ENCODE results near the gene DAD1. TPM values are rescaled to one million over a fixed set of nuclear protein-coding genes. Genes with fewer than 3 reads are reported as not detected.

The DAD1 gene
- total RNA-seq, 1 donor = 272 TPM

GRCh38 chr14:22606380-22606779 is 17.4 kb upstream of the DAD1 start:
- Histone ChIP-seq H3K27me3 (ENCODE audit: insufficient read depth, low read length) (no peaks in the 10 kb centered on the region), H3K4me1 (ENCODE audit: insufficient read depth, low read length) (peaks cover 32% of the 10 kb centered on the region), H3K79me2 (ENCODE audit: insufficient read depth, low read length) (no peaks in the 10 kb centered on the region), H3K4me3 (ENCODE audit: insufficient read depth, low read length) (no peak overlapping the region), H3K9me3 (ENCODE audit: low read depth, low read length) (no peaks in the 10 kb centered on the region), H3K27ac (ENCODE audit: low read depth, low read length) (peak overlapping the region; percentile 43), H2AFZ (ENCODE audit: low read length) (no peak overlapping the region), H3K4me2 (ENCODE audit: insufficient read depth, low read length) (no peak overlapping the region), H3K36me3 (ENCODE audit: insufficient read depth, low read length) (peaks cover 80% of the 10 kb centered on the region), H4K20me1 (ENCODE audit: insufficient read depth, low read length) (no peaks in the 10 kb centered on the region)
- TF ChIP-seq CTCF (IDR thresholded peaks at IDR 0.05; ENCODE audit: extremely low read depth, low read depth, low read length) = no peak
- DNase-seq (ENCODE audit: insufficient read length, low spot score, missing footprints) = no peak

DNA sequence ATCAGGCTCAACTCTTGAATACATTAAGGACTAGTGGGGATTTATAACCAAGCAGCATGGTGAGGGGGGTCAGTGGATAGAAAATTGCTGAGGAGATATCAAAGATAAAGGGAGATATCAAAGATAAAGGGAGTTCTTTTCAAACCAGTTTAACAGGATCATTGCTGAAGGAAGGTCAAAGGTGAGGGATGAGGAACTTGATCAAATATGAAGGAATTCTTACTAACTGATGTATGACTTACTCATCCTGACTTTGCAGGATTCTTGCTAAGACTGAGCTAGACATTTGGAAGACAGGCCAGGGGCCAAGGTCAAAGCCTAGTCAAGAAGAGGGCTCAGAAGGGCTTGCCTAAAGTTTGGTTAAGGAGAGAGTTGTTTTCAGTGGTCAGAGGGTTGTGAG is 13.8 kb upstream of the DAD1 start:
- Histone ChIP-seq H3K27me3 (ENCODE audit: insufficient read depth, low read length) (no peaks in the 10 kb centered on the region), H3K4me2 (ENCODE audit: insufficient read depth, low read length) (peak overlapping the region; percentile 2), H4K20me1 (ENCODE audit: insufficient read depth, low read length) (no peaks in the 10 kb centered on the region), H3K4me1 (ENCODE audit: insufficient read depth, low read length) (peaks cover 50% of the 10 kb centered on the region), H3K9me3 (ENCODE audit: low read depth, low read length) (no peaks in the 10 kb centered on the region), H2AFZ (ENCODE audit: low read length) (no peak overlapping the region), H3K4me3 (ENCODE audit: insufficient read depth, low read length) (no peak overlapping the region), H3K36me3 (ENCODE audit: insufficient read depth, low read length) (peaks cover 50% of the 10 kb centered on the region), H3K79me2 (ENCODE audit: insufficient read depth, low read length) (peaks cover 26% of the 10 kb centered on the region), H3K27ac (ENCODE audit: low read depth, low read length) (peak overlapping the region; percentile 80)
- peak; percentile 90 for DNase-seq (ENCODE audit: insufficient read length, low spot score, missing footprints)
- no peak for TF ChIP-seq CTCF (IDR thresholded peaks at IDR 0.05; ENCODE audit: extremely low read depth, low read depth, low read length)

GRCh38 chr14:22601996-22602395 is 13.0 kb upstream of the DAD1 start:
- no peak for DNase-seq (ENCODE audit: insufficient read length, low spot score, missing footprints)
- H3K4me1 ChIP-seq (ENCODE audit: insufficient read depth, low read length) = peaks cover 51% of the 10 kb centered on the region
- no peak overlapping the region for H3K4me2 ChIP-seq (ENCODE audit: insufficient read depth, low read length)
- no peak overlapping the region for H3K4me3 ChIP-seq (ENCODE audit: insufficient read depth, low read length)
- H2AFZ ChIP-seq (ENCODE audit: low read length) = no peak overlapping the region
- H4K20me1 ChIP-seq (ENCODE audit: insufficient read depth, low read length) = no peaks in the 10 kb centered on the region
- no peaks in the 10 kb centered on the region for H3K9me3 ChIP-seq (ENCODE audit: low read depth, low read length)
- no peak for TF ChIP-seq CTCF (IDR thresholded peaks at IDR 0.05; ENCODE audit: extremely low read depth, low read depth, low read length)
- no peaks in the 10 kb centered on the region for H3K27me3 ChIP-seq (ENCODE audit: insufficient read depth, low read length)
- peaks cover 42% of the 10 kb centered on the region for H3K36me3 ChIP-seq (ENCODE audit: insufficient read depth, low read length)
- peaks cover 26% of the 10 kb centered on the region for H3K79me2 ChIP-seq (ENCODE audit: insufficient read depth, low read length)
- H3K27ac ChIP-seq (ENCODE audit: low read depth, low read length) = peak overlapping the region; percentile 80

DNA sequence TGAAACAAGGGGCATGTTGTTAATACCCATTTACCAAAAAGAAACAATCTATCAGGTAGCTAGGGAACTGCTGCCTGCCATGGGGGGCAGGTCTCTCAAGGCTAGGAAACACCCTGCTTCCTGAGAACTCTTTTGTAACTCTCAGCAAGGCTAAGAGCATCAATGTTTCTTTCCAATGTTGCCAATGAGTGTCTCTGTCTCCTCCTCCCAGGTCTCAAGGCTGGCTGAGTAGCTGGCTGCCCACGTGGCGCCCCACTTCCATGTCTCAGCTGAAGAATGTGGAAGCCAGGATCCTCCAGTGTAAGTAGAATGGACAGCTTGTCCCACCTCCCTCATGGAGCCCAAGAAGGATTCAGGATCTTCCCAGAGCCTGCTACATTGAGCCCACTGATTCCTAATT is 12.4 kb upstream of the DAD1 start:
- H3K36me3 ChIP-seq (ENCODE audit: insufficient read depth, low read length) = peaks cover 42% of the 10 kb centered on the region
- no peak overlapping the region for H2AFZ ChIP-seq (ENCODE audit: low read length)
- no peaks in the 10 kb centered on the region for H3K9me3 ChIP-seq (ENCODE audit: low read depth, low read length)
- H3K4me1 ChIP-seq (ENCODE audit: insufficient read depth, low read length) = peaks cover 46% of the 10 kb centered on the region
- no peaks in the 10 kb centered on the region for H3K27me3 ChIP-seq (ENCODE audit: insufficient read depth, low read length)
- TF ChIP-seq CTCF (IDR thresholded peaks at IDR 0.05; ENCODE audit: extremely low read depth, low read depth, low read length) = no peak
- H3K4me3 ChIP-seq (ENCODE audit: insufficient read depth, low read length) = no peak overlapping the region
- H3K79me2 ChIP-seq (ENCODE audit: insufficient read depth, low read length) = peaks cover 26% of the 10 kb centered on the region
- H4K20me1 ChIP-seq (ENCODE audit: insufficient read depth, low read length) = no peaks in the 10 kb centered on the region
- H3K4me2 ChIP-seq (ENCODE audit: insufficient read depth, low read length) = no peak overlapping the region
- DNase-seq (ENCODE audit: insufficient read length, low spot score, missing footprints) = no peak
- no peak overlapping the region for H3K27ac ChIP-seq (ENCODE audit: low read depth, low read length)
